ENCODE data around the gene PSME3. TPM values are rescaled to one million over a fixed set of nuclear protein-coding genes. Genes with fewer than 3 reads are reported as not detected.

Gene PSME3
- total and polyA plus RNA-seq, 2 of the 13 experiments (the other 11 are each of a cell fraction or from before 2014, with no cell fraction given) = 66.3 to 135 TPM

- TF ChIP-seq, protein P1, sequence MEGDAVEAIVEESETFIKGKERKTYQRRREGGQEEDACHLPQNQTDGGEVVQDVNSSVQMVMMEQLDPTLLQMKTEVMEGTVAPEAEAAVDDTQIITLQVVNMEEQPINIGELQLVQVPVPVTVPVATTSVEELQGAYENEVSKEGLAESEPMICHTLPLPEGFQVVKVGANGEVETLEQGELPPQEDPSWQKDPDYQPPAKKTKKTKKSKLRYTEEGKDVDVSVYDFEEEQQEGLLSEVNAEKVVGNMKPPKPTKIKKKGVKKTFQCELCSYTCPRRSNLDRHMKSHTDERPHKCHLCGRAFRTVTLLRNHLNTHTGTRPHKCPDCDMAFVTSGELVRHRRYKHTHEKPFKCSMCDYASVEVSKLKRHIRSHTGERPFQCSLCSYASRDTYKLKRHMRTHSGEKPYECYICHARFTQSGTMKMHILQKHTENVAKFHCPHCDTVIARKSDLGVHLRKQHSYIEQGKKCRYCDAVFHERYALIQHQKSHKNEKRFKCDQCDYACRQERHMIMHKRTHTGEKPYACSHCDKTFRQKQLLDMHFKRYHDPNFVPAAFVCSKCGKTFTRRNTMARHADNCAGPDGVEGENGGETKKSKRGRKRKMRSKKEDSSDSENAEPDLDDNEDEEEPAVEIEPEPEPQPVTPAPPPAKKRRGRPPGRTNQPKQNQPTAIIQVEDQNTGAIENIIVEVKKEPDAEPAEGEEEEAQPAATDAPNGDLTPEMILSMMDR (CRISPR knock-in tag; IDR thresholded peaks at IDR 0.05) = no peak
- TF ChIP-seq ARNTL (CRISPR knock-in tag; IDR thresholded peaks at IDR 0.05) = no peak
These were observed 11.1 kb downstream of the PSME3 start, which contains the start of gene AOC2 (continued) for GRCh38 chr17:42844271-42844670.

DNA sequence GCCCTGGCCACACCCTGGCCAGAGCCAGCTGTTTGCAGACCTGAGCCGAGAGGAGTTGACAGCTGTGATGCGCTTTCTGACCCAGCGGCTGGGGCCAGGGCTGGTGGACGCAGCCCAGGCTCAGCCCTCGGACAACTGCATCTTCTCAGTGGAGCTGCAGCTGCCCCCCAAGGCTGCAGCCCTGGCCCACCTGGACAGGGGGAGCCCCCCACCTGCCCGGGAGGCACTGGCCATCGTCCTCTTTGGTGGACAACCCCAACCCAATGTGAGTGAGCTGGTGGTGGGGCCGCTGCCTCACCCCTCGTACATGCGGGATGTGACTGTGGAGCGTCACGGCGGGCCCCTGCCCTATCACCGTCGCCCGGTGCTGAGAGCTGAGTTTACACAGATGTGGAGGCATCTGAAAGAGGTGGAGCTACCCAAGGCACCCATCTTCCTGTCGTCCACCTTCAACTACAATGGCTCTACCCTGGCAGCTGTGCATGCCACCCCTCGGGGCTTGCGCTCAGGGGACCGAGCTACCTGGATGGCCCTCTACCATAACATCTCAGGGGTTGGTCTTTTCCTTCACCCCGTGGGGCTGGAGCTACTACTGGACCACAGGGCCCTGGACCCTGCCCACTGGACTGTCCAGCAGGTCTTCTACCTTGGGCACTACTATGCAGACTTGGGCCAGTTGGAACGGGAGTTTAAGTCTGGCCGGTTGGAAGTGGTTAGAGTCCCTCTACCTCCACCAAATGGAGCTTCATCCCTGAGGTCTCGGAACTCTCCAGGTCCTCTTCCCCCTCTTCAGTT is 11.8 kb downstream of the PSME3 start:
- no peak overlapping the region for H3K27ac ChIP-seq (ENCODE audit: extremely low read length, insufficient read depth, low read length)
- H3K27me3 ChIP-seq (ENCODE audit: control insufficient read depth in 1 of 2, insufficient read depth in 2 of 2, low read length in 2 of 2) = no peaks in the 10 kb centered on the region
- H3K79me2 ChIP-seq (ENCODE audit: insufficient read depth, low read length) = no peaks in the 10 kb centered on the region
- no peak overlapping the region for H3K4me3 ChIP-seq (replicated peaks in 1 of 3; ENCODE audit: insufficient read depth in 1 of 3, low read depth in 2 of 3, low read length in 3 of 3)
- DNase-seq (ENCODE audit: low spot score) (no peak), ATAC-seq (no peak), FAIRE-seq (no peak)
- H4K20me1 ChIP-seq (ENCODE audit: insufficient read depth, low read length) = no peaks in the 10 kb centered on the region
- no peak overlapping the region for H3K9ac ChIP-seq (ENCODE audit: insufficient read depth, low read depth, low read length)
- in situ Hi-C loops (cut with HindIII; ENCODE audit: extremely low pct_ligation_motif_present, low pct_unique_long_range_greater_than_20kb) = loop anchor here (5.0 to 10.0 kb wide), 2 partner anchors 82 to 140 kb away; partner anchors contain the start of genes PTGES3L and RUNDC1
- peaks cover 34 to 54% of the 10 kb centered on the region in 2 experiments for H3K36me3 ChIP-seq (replicated peaks in 1 of 2; ENCODE audit: control insufficient read depth in 1 of 2, insufficient read depth in 2 of 2, low read length in 2 of 2)
- intact Hi-C loops (cut with micrococcal nuclease; ENCODE audit: unreplicated experiment) = loop anchor here (5.0 kb wide), 1 partner anchor 137 kb away; the partner anchor contains the start of genes PTGES3L and RUNDC1
- TF ChIP-seq POLR2G (IDR thresholded peaks at IDR 0.05; ENCODE audit: low read depth, low read length) (0 out of 2 replicates have a peak, but pooled peaks have one; percentile 12), JUND (CRISPR knock-in tag; IDR thresholded peaks at IDR 0.05) (peak; percentile 12; the same call in 1 of the 2 replicates), AGO2 (optimal IDR thresholded peaks at IDR 0.05; ENCODE audit: low read depth, low read length) (peak; percentile 94), ZNF326 (CRISPR knock-in tag; IDR thresholded peaks at IDR 0.05; ENCODE audit: borderline replicate concordance) (no peak), ZNF138 (CRISPR knock-in tag; IDR thresholded peaks at IDR 0.05; ENCODE audit: low read depth) (0 out of 2 replicates have a peak, but pooled peaks have one; percentile 35), RBFOX2 (IDR thresholded peaks at IDR 0.05; ENCODE audit: low read depth, low read length) (peak; percentile 75), SMAD1 (CRISPR knock-in tag; IDR thresholded peaks at IDR 0.05; ENCODE audit: borderline replicate concordance, low read depth) (no peak), POLR2AphosphoS5 (IDR thresholded peaks at IDR 0.05; ENCODE audit: low read depth, low read length) (0 out of 2 replicates have a peak, but pooled peaks have one; percentile 11)
- H3K4me2 ChIP-seq (ENCODE audit: low read depth, low read length) = no peak overlapping the region
- 98% methylated on average over 19 of the region's 24 CpGs for WGBS (ENCODE audit: low lambda C conversion rate)
- BruUV-seq (replicated peaks) = no TSS peak
- ChIA-PET CTCF (ENCODE audit: low intra/inter-chr PET ratio, low total read pairs) (interaction anchor here (2.6 to 3.6 kb wide), 2 partner anchors 84 to 92 kb away, joined by 32 to 68 read pairs; no protein-coding TSS in a partner anchor), POLR2A (interaction anchor here (1.1 to 5.0 kb wide), 8 partner anchors 10 to 154 kb away, joined by 4 to 39 read pairs (median 12); partner anchors contain the start of genes BECN1, PSME3 and RPL27)
- peaks cover 17% of the 10 kb centered on the region; the same call in 1 of the 2 replicates for H3K4me1 ChIP-seq (ENCODE audit: insufficient read depth, low read length)
- no peak overlapping the region for H2AFZ ChIP-seq (ENCODE audit: low read length)
- H3K9me3 ChIP-seq (ENCODE audit: low read length) = no peaks in the 10 kb centered on the region

Measured in HepG2 (cell line).